Vagina (tissue), 2 donors: ENCODE results near the gene SPATA31C1. TPM values are rescaled to one million over a fixed set of nuclear protein-coding genes. Genes with fewer than 3 reads are reported as not detected.
A peak's percentile ranks its signal among the peaks of the same experiment; 100 is the strongest.

Source experiments
- DNase-seq, 2 donors: peaks; one replicate each; pipeline ENCODE4 v3.0.0-alpha.2; 2017; ENCODE audit errors: extremely low spot score in 2 of 2
- H3K27ac ChIP-seq: fragments of 200-600 bp; sonication (generic); one replicate; pipeline ENCODE4 v1.5.1; 2019
- H3K27me3 ChIP-seq: fragments of 200-600 bp; sonication (generic); one replicate; pipeline ENCODE4 v1.5.1; 2019
- H3K36me3 ChIP-seq, 2 donors: fragments of 200-600 bp; sonication (generic); one replicate each; pipeline ENCODE4 v1.5.1; 2017 to 2019
- H3K4me1 ChIP-seq: fragments of 200-600 bp; sonication (generic); one replicate; pipeline ENCODE4 v1.5.1; 2019
- H3K4me3 ChIP-seq, 2 donors: fragments of 200-600 bp; sonication (generic); 1 replicate in 1 of 2; 2 replicates in 1 of 2; pipeline ENCODE4 v1.5.1; 2016 to 2019
- H3K9me3 ChIP-seq: fragments of 200-600 bp; sonication (generic); one replicate; pipeline ENCODE4 v1.5.1; 2019
- CTCF ChIP-seq, 3 experiments: fragments of 450-650 bp in 2 of 3; fragments of 200-600 bp in 1 of 3; sonication (generic) in 1 of 3; IDR thresholded peaks; one replicate each; pipeline ENCODE4 v1.5.1; 2017 to 2019; ENCODE audit warnings: antibody characterized with exemption in 3 of 3, mild to moderate bottlenecking in 2 of 3, moderate library complexity in 2 of 3
- POLR2A ChIP-seq, 2 donors: fragments of 450-650 bp; IDR thresholded peaks; one replicate each; pipeline ENCODE4 v1.6.1; 2017; ENCODE audit warnings: antibody characterized with exemption in 2 of 2, mild to moderate bottlenecking in 2 of 2, moderate library complexity in 2 of 2
- POLR2AphosphoS5 ChIP-seq, 2 donors: sonication (generic); formaldehyde crosslinking; IDR thresholded peaks; one replicate each; pipeline ENCODE4 v1.9.0; 2017; ENCODE audit warnings: antibody characterized with exemption in 2 of 2, mild to moderate bottlenecking in 2 of 2, low read depth in 1 of 2; ENCODE audit not compliant: insufficient read depth in 1 of 2
- intact Hi-C: fragments of 100-400 bp; cut with DNase I; formaldehyde crosslinking; loops from one replicate; pipeline ENCODE4 v1.15.1; 2023
- total RNA-seq: library from RNA; depleted of rRNA; stranded (reverse); fragments of >200 nt; gene quantifications from one replicate; pipeline ENCODE4 v1.2.3, GENCODE V29; 2016

Gene SPATA31C1
- total RNA-seq, 1 donor from 2014 or later, result not detected

- Histone ChIP-seq H3K27me3 (no peaks in the 10 kb centered on the region), H3K36me3 (no peaks in the 10 kb centered on the region), H3K4me3 (no peak overlapping the region), H3K27ac (no peak overlapping the region), H3K4me1 (no peaks in the 10 kb centered on the region), H3K9me3 (no peaks in the 10 kb centered on the region)
- intact Hi-C loops, result no loop called here
- peak in 1 of 2 donors; percentile 88 for DNase-seq
- TF ChIP-seq POLR2A (IDR thresholded peaks at IDR 0.05), result no peak
- TF ChIP-seq CTCF (IDR thresholded peaks at IDR 0.05), result no peak
- TF ChIP-seq POLR2AphosphoS5 (IDR thresholded peaks at IDR 0.05; ENCODE audit: insufficient read depth in 1 of 2, low read depth in 1 of 2), result no peak
Measured at GRCh38 chr9:87889882-87890252, 27.9 kb upstream of the SPATA31C1 start.

DNA sequence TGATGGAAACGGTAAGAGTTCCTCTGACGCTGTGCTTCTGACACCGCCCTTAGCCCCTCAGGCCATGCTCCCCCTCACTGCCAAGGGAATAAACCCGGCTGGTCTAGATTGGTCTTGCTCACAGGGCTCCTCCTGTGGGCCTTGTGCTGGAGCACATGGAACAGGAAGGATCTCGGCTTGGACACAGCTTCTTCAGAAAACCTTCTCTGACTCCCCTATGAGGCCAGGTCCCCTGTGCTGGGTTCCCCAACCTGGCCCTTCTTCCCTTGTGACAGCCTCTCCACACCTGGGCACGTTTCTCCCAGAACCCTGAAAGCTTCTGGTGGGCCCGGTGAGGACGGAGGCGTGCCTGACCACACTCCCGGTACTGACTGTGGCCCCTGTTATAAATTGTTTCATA lies 26.9 kb upstream of the SPATA31C1 start:
- Histone ChIP-seq H3K4me3 (no peak overlapping the region), H3K36me3 (no peaks in the 10 kb centered on the region), H3K9me3 (no peaks in the 10 kb centered on the region), H3K4me1 (no peaks in the 10 kb centered on the region), H3K27ac (no peak overlapping the region), H3K27me3 (no peaks in the 10 kb centered on the region)
- no peak for TF ChIP-seq POLR2AphosphoS5 (IDR thresholded peaks at IDR 0.05; ENCODE audit: insufficient read depth in 1 of 2, low read depth in 1 of 2)
- no peak for TF ChIP-seq POLR2A (IDR thresholded peaks at IDR 0.05)
- TF ChIP-seq CTCF (IDR thresholded peaks at IDR 0.05), result no peak
- intact Hi-C loops, result no loop called here
- DNase-seq, result peak in 1 of 2 donors; percentile 85

GRCh38 chr9:87891754-87892153 lies 26.0 kb upstream of the SPATA31C1 start:
- Histone ChIP-seq H3K9me3 (no peaks in the 10 kb centered on the region), H3K27me3 (no peaks in the 10 kb centered on the region), H3K4me1 (no peaks in the 10 kb centered on the region), H3K27ac (no peak overlapping the region), H3K4me3 (no peak overlapping the region), H3K36me3 (no peaks in the 10 kb centered on the region)
- intact Hi-C loops, result no loop called here
- DNase-seq, result no peak
- TF ChIP-seq POLR2A (IDR thresholded peaks at IDR 0.05) (no peak), POLR2AphosphoS5 (IDR thresholded peaks at IDR 0.05; ENCODE audit: insufficient read depth in 1 of 2, low read depth in 1 of 2) (no peak), CTCF (IDR thresholded peaks at IDR 0.05) (no peak)

GRCh38 chr9:87892956-87893355 lies 24.8 kb upstream of the SPATA31C1 start:
- TF ChIP-seq CTCF (IDR thresholded peaks at IDR 0.05) (no peak), POLR2AphosphoS5 (IDR thresholded peaks at IDR 0.05; ENCODE audit: insufficient read depth in 1 of 2, low read depth in 1 of 2) (no peak), POLR2A (IDR thresholded peaks at IDR 0.05) (no peak)
- Histone ChIP-seq H3K9me3 (no peaks in the 10 kb centered on the region), H3K4me3 (no peak overlapping the region), H3K27ac (no peak overlapping the region), H3K27me3 (no peaks in the 10 kb centered on the region), H3K4me1 (no peaks in the 10 kb centered on the region), H3K36me3 (no peaks in the 10 kb centered on the region)
- DNase-seq, result no peak
- intact Hi-C loops, result no loop called here

GRCh38 chr9:87894998-87895625 lies 22.6 kb upstream of the SPATA31C1 start:
- H3K36me3 ChIP-seq, result no peaks in the 10 kb centered on the region
- no peaks in the 10 kb centered on the region for H3K4me1 ChIP-seq
- H3K27ac ChIP-seq, result no peak overlapping the region
- H3K9me3 ChIP-seq, result no peaks in the 10 kb centered on the region
- peak in 1 of 2 donors; percentile 79 for DNase-seq
- intact Hi-C loops, result no loop called here
- H3K4me3 ChIP-seq, result no peak overlapping the region
- H3K27me3 ChIP-seq, result no peaks in the 10 kb centered on the region
- TF ChIP-seq POLR2AphosphoS5 (IDR thresholded peaks at IDR 0.05; ENCODE audit: insufficient read depth in 1 of 2, low read depth in 1 of 2) (no peak), POLR2A (IDR thresholded peaks at IDR 0.05) (no peak), CTCF (IDR thresholded peaks at IDR 0.05) (no peak)
